WERI-Rb-1 (cell line): ENCODE results near the gene ZC3H18.

Experiments
- DNase-seq: peaks from one replicate; pipeline ENCODE4 v3.0.0-alpha.2; 2020
- H3K27ac ChIP-seq: fragments of 250-450 bp; sonication (Bioruptor Pico); 2 replicates; pipeline ENCODE4 v1.5.1; 2020; ENCODE audit warnings: mild to moderate bottlenecking, moderate library complexity
- H3K27me3 ChIP-seq: fragments of 250-450 bp; sonication (Bioruptor Pico); 2 replicates; pipeline ENCODE4 v1.5.1; 2021; ENCODE audit warnings: mild to moderate bottlenecking, low read depth, moderate library complexity; ENCODE audit not compliant: insufficient read depth, severe bottlenecking
- H3K36me3 ChIP-seq: fragments of 250-450 bp; sonication (Bioruptor Pico); 2 replicates; pipeline ENCODE4 v1.5.1; 2020; ENCODE audit warnings: mild to moderate bottlenecking, moderate library complexity
- H3K4me3 ChIP-seq: 2 replicates; pipeline ENCODE4 v1.5.1; 2011; ENCODE audit warnings: low read depth, mild to moderate bottlenecking, control low read depth, low read length
- H3K9me3 ChIP-seq: fragments of 250-450 bp; sonication (Bioruptor Pico); 2 replicates; pipeline ENCODE4 v1.5.1; 2021; ENCODE audit warnings: mild to moderate bottlenecking, moderate library complexity; ENCODE audit not compliant: severe bottlenecking
- CTCF ChIP-seq: IDR thresholded peaks from 2 replicates; pipeline ENCODE4 v1.5.1; 2011; ENCODE audit warnings: low read depth, mild to moderate bottlenecking, control low read depth, inconsistent platforms, low read length

ZC3H18 gene

GRCh38 chr16:88568710-88569613 is 1.2 kb upstream of the ZC3H18 start:
- H3K36me3 ChIP-seq = peaks cover 8% of the 10 kb centered on the region; the same call in 1 of the 2 replicates
- DNase-seq = peak; percentile 11
- H3K27ac ChIP-seq = peak overlapping the region; percentile 76; the same call in 1 of the 2 replicates
- H3K4me3 ChIP-seq = peak overlapping the region; percentile 62
- no peak for TF ChIP-seq CTCF
- H3K27me3 ChIP-seq = no peaks in the 10 kb centered on the region
- H3K9me3 ChIP-seq = no peaks in the 10 kb centered on the region

GRCh38 chr16:88569614-88569984 is 604 bp upstream of the ZC3H18 start:
- Histone ChIP-seq H3K27me3 (no peaks in the 10 kb centered on the region), H3K27ac (peak overlapping the region; percentile 76), H3K36me3 (peaks cover 8% of the 10 kb centered on the region; the same call in 1 of the 2 replicates), H3K4me3 (peak overlapping the region; percentile 62), H3K9me3 (no peaks in the 10 kb centered on the region)
- no peak for DNase-seq
- no peak for TF ChIP-seq CTCF

GRCh38 chr16:88570691-88571092 is 489 bp downstream of the ZC3H18 start:
- H3K36me3 ChIP-seq = peaks cover 8% of the 10 kb centered on the region; the same call in 1 of the 2 replicates
- no peak for TF ChIP-seq CTCF
- no peak for DNase-seq
- no peaks in the 10 kb centered on the region for H3K27me3 ChIP-seq
- H3K27ac ChIP-seq = peak overlapping the region; percentile 76
- no peaks in the 10 kb centered on the region for H3K9me3 ChIP-seq
- peak overlapping the region; percentile 76 for H3K4me3 ChIP-seq

GRCh38 chr16:88575251-88575650 is 5.0 kb downstream of the ZC3H18 start:
- Histone ChIP-seq H3K27me3 (no peaks in the 10 kb centered on the region), H3K27ac (no peak overlapping the region), H3K36me3 (peaks cover 8% of the 10 kb centered on the region; the same call in 1 of the 2 replicates), H3K9me3 (no peaks in the 10 kb centered on the region), H3K4me3 (no peak overlapping the region)
- TF ChIP-seq CTCF = no peak
- DNase-seq = no peak

- DNase-seq = no peak
- Histone ChIP-seq H3K9me3 (no peaks in the 10 kb centered on the region), H3K4me3 (no peak overlapping the region), H3K36me3 (peaks cover 8% of the 10 kb centered on the region), H3K27me3 (no peaks in the 10 kb centered on the region), H3K27ac (no peak overlapping the region)
- TF ChIP-seq CTCF = no peak
Measured at GRCh38 chr16:88576307-88576706, 6.1 kb downstream of the ZC3H18 start.
